SIG-M5 treated with dmso at 0.1 percent for 504 hours (cell line): Measurements from ENCODE around the gene NIPA2.

ENCODE experiments used
- DNase-seq: peaks from one replicate; lab custom pipeline; 2025; ENCODE audit not compliant: unreplicated experiment; lab: John Stamatoyannopoulos, UW

The NIPA2 gene

GRCh38 chr15:22895465-22896190 is 57.2 kb downstream of the NIPA2 start:
- peak; percentile 46 for DNase-seq

GRCh38 chr15:22902046-22902445 is 63.6 kb downstream of the NIPA2 start:
- no peak for DNase-seq

GRCh38 chr15:22902578-22902977 is 64.1 kb downstream of the NIPA2 start:
- DNase-seq = no peak

- DNase-seq = no peak
These were observed 64.5 kb downstream of the NIPA2 start for GRCh38 chr15:22902981-22903380.

GRCh38 chr15:22903427-22903826 is 65.0 kb downstream of the NIPA2 start:
- no peak for DNase-seq

- DNase-seq = no peak
These were observed 65.6 kb downstream of the NIPA2 start for GRCh38 chr15:22903961-22904534.

- no peak for DNase-seq
These were observed 66.3 kb downstream of the NIPA2 start for GRCh38 chr15:22904736-22905135.

GRCh38 chr15:22907161-22907950 is 68.9 kb downstream of the NIPA2 start:
- no peak for DNase-seq

GRCh38 chr15:22908830-22909229 is 70.4 kb downstream of the NIPA2 start:
- no peak for DNase-seq

GRCh38 chr15:22911306-22911705 is 72.8 kb downstream of the NIPA2 start:
- no peak for DNase-seq

- DNase-seq = no peak
These were observed 73.8 kb downstream of the NIPA2 start for GRCh38 chr15:22912256-22912655.

GRCh38 chr15:22913646-22914380 is 75.3 kb downstream of the NIPA2 start:
- DNase-seq = no peak

GRCh38 chr15:22915866-22916515 is 77.5 kb downstream of the NIPA2 start:
- DNase-seq = no peak

GRCh38 chr15:22916606-22917350 is 78.3 kb downstream of the NIPA2 start:
- DNase-seq = no peak

GRCh38 chr15:22917556-22917955 is 79.1 kb downstream of the NIPA2 start:
- DNase-seq = no peak
